Heart left ventricle (tissue), 13 donors: ENCODE results near the gene PCCA.

Source experiments
- POLR2A ChIP-seq, 2 donors: fragments of 450-650 bp; IDR thresholded peaks; one replicate each; pipeline ENCODE4 v1.6.1; 2017; ENCODE audit warnings: antibody characterized with exemption in 2 of 2, mild to moderate bottlenecking in 2 of 2, moderate library complexity in 2 of 2
- TF ChIP-seq, protein P1 (sequence below), 12 donors: fragments of 200-600 bp; sonication (generic) in 4 of 12; IDR thresholded peaks; one replicate each; pipeline versions ENCODE4 v1.5.0 to v1.8.0; 2018 to 2022; ENCODE audit warnings: antibody characterized with exemption in 12 of 12, mild to moderate bottlenecking in 5 of 12
- donor health status: ischemic (EF 13 %, LVEDD 7.1; RV severe dilation, severe dysfunction).
- donor health status: DM: no; HTN: yes; CAD: no.
- donor health status: DM: no; HTN: no; CAD: no.
- donor health status: ischemic (EF 25% LVEDD 6.9; RV normal size, moderate dysfunction).
- donor health status: ischemic (EF 25% LVEDD 5.7; RV mildly dilated, moderate dysfunction).
- donor health status: ischemic (EF 35%, LVEDD 5.7; RV mildly dilated, moderate dysfunction).
- donor health status: nonischemic (EF 11% LVEDD 7.7; RV severe dilation, severe dysfunction).
- donor health status: DM: yes; HTN: yes; CAD: no.
- donor health status: PGD.
- donor health status: ischemic (EF 29% LVEDD 5.4; RV normal size, mild dysfunction).
- donor health status: nonischemic (EF 23%, LVEDD 6.1; RV moderate dilation, normal function).

DNA sequence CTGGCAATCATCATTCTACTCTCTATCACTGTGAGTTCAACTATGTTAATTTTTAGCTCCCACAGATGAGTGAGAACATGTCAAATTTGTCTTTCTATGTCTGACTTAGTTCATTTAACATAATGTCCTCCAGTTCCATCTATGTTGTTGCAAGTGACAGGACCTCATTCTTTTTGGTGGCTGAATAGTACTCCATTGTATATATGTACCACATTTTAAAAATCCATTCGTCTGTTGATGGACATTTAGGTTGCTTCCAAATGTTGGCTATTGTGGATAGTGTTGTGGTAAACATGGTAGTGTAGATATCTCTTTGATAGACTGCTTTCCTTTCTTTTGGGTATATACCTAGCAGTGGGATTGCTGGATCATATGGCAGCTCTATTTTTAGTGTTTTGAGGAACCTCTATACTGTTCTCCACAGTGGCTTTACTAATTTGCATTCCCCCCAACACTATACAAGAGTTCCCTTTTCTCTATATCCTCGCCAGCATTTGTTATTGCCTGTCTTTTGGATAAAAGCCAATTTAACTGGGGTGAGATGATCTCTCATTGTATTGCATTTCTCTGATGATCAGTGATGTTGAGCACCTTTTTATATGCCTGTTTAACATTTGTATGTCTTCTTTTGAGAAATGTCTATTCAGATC is 124.1 kb downstream of the PCCA start:
- TF ChIP-seq POLR2A (IDR thresholded peaks at IDR 0.05), result no peak
- TF ChIP-seq, protein P1, sequence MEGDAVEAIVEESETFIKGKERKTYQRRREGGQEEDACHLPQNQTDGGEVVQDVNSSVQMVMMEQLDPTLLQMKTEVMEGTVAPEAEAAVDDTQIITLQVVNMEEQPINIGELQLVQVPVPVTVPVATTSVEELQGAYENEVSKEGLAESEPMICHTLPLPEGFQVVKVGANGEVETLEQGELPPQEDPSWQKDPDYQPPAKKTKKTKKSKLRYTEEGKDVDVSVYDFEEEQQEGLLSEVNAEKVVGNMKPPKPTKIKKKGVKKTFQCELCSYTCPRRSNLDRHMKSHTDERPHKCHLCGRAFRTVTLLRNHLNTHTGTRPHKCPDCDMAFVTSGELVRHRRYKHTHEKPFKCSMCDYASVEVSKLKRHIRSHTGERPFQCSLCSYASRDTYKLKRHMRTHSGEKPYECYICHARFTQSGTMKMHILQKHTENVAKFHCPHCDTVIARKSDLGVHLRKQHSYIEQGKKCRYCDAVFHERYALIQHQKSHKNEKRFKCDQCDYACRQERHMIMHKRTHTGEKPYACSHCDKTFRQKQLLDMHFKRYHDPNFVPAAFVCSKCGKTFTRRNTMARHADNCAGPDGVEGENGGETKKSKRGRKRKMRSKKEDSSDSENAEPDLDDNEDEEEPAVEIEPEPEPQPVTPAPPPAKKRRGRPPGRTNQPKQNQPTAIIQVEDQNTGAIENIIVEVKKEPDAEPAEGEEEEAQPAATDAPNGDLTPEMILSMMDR (IDR thresholded peaks at IDR 0.05), result no peak
